H9 (cell line): ENCODE measurements around the gene SLC23A2. TPM values are rescaled to one million over a fixed set of nuclear protein-coding genes. Genes with fewer than 3 reads are reported as not detected.
A peak's percentile ranks its signal among the peaks of the same experiment; 100 is the strongest.
"Not testable (repeated sequence)": the region's sequence is repeated elsewhere in the genome, so short reads cannot be mapped to it uniquely, and the experiment has no call there.

Experiments used
- DNase-seq: peaks from one replicate; pipeline ENCODE4 v3.0.0-alpha.2; 2017
- H2AFZ ChIP-seq: one replicate; pipeline ENCODE4 v1.6.1; 2013; ENCODE audit warnings: mild to moderate bottlenecking, low read length, control low read depth, moderate library complexity
- H2AK5ac ChIP-seq: 2 replicates; pipeline ENCODE4 v1.6.1; 2013; ENCODE audit warnings: low read length, control low read depth, mixed read lengths; ENCODE audit not compliant: insufficient read length
- H2BK120ac ChIP-seq: one replicate; pipeline ENCODE4 v1.6.1; 2013; ENCODE audit warnings: low read depth, mild to moderate bottlenecking, low read length, control low read depth, inconsistent platforms; ENCODE audit not compliant: poor library complexity, severe bottlenecking
- H2BK12ac ChIP-seq: 2 replicates; pipeline ENCODE4 v1.6.1; 2013; ENCODE audit warnings: low read length, control low read depth, mixed read lengths, low read depth; ENCODE audit not compliant: insufficient read length
- H2BK15ac ChIP-seq: 2 replicates; pipeline ENCODE4 v1.6.1; 2013; ENCODE audit warnings: low read depth, low read length, control low read depth
- H2BK20ac ChIP-seq: one replicate; pipeline ENCODE4 v1.6.1; 2013; ENCODE audit warnings: low read depth, mild to moderate bottlenecking, low read length, control low read depth, inconsistent platforms; ENCODE audit not compliant: poor library complexity, severe bottlenecking
- H2BK5ac ChIP-seq: 2 replicates; pipeline ENCODE4 v1.6.1; 2013; ENCODE audit warnings: low read length, control low read depth, mixed read lengths; ENCODE audit not compliant: insufficient read length
- H3K14ac ChIP-seq: 2 replicates; pipeline ENCODE4 v1.6.1; 2013; ENCODE audit warnings: low read length, control low read depth; ENCODE audit not compliant: insufficient read depth
- H3K18ac ChIP-seq: 2 replicates; pipeline ENCODE4 v1.6.1; 2013; ENCODE audit warnings: low read depth, mild to moderate bottlenecking, mixed read lengths, low read length, control low read depth; ENCODE audit not compliant: insufficient read length
- H3K23ac ChIP-seq: 2 replicates; pipeline ENCODE4 v1.6.1; 2013; ENCODE audit warnings: low read length, control low read depth, mixed read lengths, low read depth; ENCODE audit not compliant: insufficient read length
- H3K23me2 ChIP-seq: 2 replicates; pipeline ENCODE4 v1.6.1; 2013; ENCODE audit warnings: low read depth, mild to moderate bottlenecking, mixed read lengths, low read length, control low read depth; ENCODE audit not compliant: insufficient read length, poor library complexity, severe bottlenecking
- H3K27ac ChIP-seq: 2 replicates; pipeline ENCODE4 v1.5.1; 2013; ENCODE audit warnings: low read length, control low read depth, mixed read lengths, low read depth; ENCODE audit not compliant: insufficient read length
- H3K27me3 ChIP-seq: 2 replicates; pipeline ENCODE4 v1.6.1; 2013; ENCODE audit warnings: low read length, control low read depth, inconsistent platforms; ENCODE audit not compliant: insufficient read depth
- H3K4ac ChIP-seq: 2 replicates; pipeline ENCODE4 v1.6.1; 2013; ENCODE audit warnings: low read depth, mild to moderate bottlenecking, control low read depth, inconsistent platforms, low read length, moderate library complexity
- H3K4me1 ChIP-seq: 2 replicates; pipeline ENCODE4 v1.6.1; 2013; ENCODE audit warnings: low read length, control low read depth, inconsistent platforms; ENCODE audit not compliant: insufficient read depth
- H3K4me2 ChIP-seq: 2 replicates; pipeline ENCODE4 v1.6.1; 2013; ENCODE audit warnings: low read length, control low read depth, mixed read lengths; ENCODE audit not compliant: insufficient read length, insufficient read depth
- H3K56ac ChIP-seq: 2 replicates; pipeline ENCODE4 v1.6.1; 2013; ENCODE audit warnings: low read depth, mild to moderate bottlenecking, mixed read lengths, low read length, control low read depth; ENCODE audit not compliant: insufficient read length
- H3K79me1 ChIP-seq: 2 replicates; pipeline ENCODE4 v1.6.1; 2013; ENCODE audit warnings: low read depth, mild to moderate bottlenecking, moderate library complexity, low read length, control low read depth, inconsistent platforms; ENCODE audit not compliant: insufficient read depth, poor library complexity, severe bottlenecking
- H3K79me2 ChIP-seq: 2 replicates; pipeline ENCODE4 v1.6.1; 2013; ENCODE audit warnings: low read length, control low read depth, inconsistent platforms; ENCODE audit not compliant: insufficient read depth
- H3K9ac ChIP-seq: 2 replicates; pipeline ENCODE4 v1.6.1; 2013; ENCODE audit warnings: low read length, control low read depth, mixed read lengths; ENCODE audit not compliant: insufficient read length; ENCODE audit errors: extremely low read depth
- H3K9me3 ChIP-seq: one replicate; pipeline ENCODE4 v1.6.1; 2013; ENCODE audit warnings: low read depth, low read length, inconsistent platforms; ENCODE audit not compliant: control insufficient read depth
- H3T11ph ChIP-seq: one replicate; pipeline ENCODE4 v1.6.1; 2013; ENCODE audit warnings: mild to moderate bottlenecking, low read length, control low read depth, inconsistent platforms
- H4K20me1 ChIP-seq: one replicate; pipeline ENCODE4 v1.6.1; 2013; ENCODE audit not compliant: control insufficient read depth, insufficient read length, insufficient read depth
- H4K5ac ChIP-seq: 2 replicates; pipeline ENCODE4 v1.6.1; 2013; ENCODE audit warnings: low read depth, mild to moderate bottlenecking, mixed read lengths, low read length, control low read depth; ENCODE audit not compliant: insufficient read length
- H4K8ac ChIP-seq: replicated peaks from 2 replicates; pipeline ENCODE4 v1.6.1; 2013; ENCODE audit warnings: low read length, control low read depth, mixed read lengths, low read depth; ENCODE audit not compliant: insufficient read length
- H4K91ac ChIP-seq: 2 replicates; pipeline ENCODE4 v1.6.1; 2013; ENCODE audit warnings: low read depth, mild to moderate bottlenecking, moderate library complexity, mixed read lengths, low read length, control low read depth; ENCODE audit not compliant: insufficient read length
- H3K27ac Mint-ChIP-seq, 3 experiments: 2 replicates in 2 of 3; 3 replicates in 1 of 3; pipeline ENCODE4 v1.8.0; 2020 to 2021; ENCODE audit warnings: mixed read lengths in 3 of 3, mild to moderate bottlenecking in 1 of 3, moderate library complexity in 1 of 3
- H3K27me3 Mint-ChIP-seq: 2 replicates; pipeline ENCODE4 v1.8.0; 2021; ENCODE audit warnings: low read depth, mild to moderate bottlenecking, moderate library complexity, mixed read lengths
- H3K36me3 Mint-ChIP-seq, 3 experiments: 2 replicates in 2 of 3; 3 replicates in 1 of 3; pipeline ENCODE4 v1.8.0; 2020 to 2021; ENCODE audit warnings: low read depth in 3 of 3, mixed read lengths in 3 of 3; ENCODE audit not compliant: insufficient read depth in 1 of 3
- H3K4me1 Mint-ChIP-seq, 2 experiments: 2 replicates each; pipeline ENCODE4 v1.8.0; 2020; ENCODE audit warnings: mixed read lengths in 2 of 2
- H3K4me3 Mint-ChIP-seq, 2 experiments: 2 replicates in 1 of 2; 3 replicates in 1 of 2; pipeline ENCODE4 v1.8.0; 2020 to 2021; ENCODE audit warnings: mild to moderate bottlenecking in 2 of 2, mixed read lengths in 2 of 2, moderate library complexity in 1 of 2
- H3K9me3 Mint-ChIP-seq, 2 experiments: 2 replicates in 1 of 2; 3 replicates in 1 of 2; pipeline ENCODE4 v1.8.0; 2020; ENCODE audit warnings: mild to moderate bottlenecking in 2 of 2, mixed read lengths in 2 of 2, moderate library complexity in 1 of 2
- CTCF ChIP-seq: fragments of 200-600 bp; sonication (generic); conservative IDR thresholded peaks from 3 replicates; pipeline ENCODE4 v1.8.0; 2021; ENCODE audit warnings: antibody characterized with exemption, mild to moderate bottlenecking
- WGBS: extraction: QIAGEN DNeasy Blood & Tissue Kit; methylation state at CpG from one replicate; pipeline ENCODE4 v1.1.7; 2013; ENCODE audit warnings: missing lambda C conversion rate, low lambda C conversion rate, mixed read lengths; ENCODE audit not compliant: insufficient read length; ENCODE audit errors: extremely low coverage; 5-methylcytosine and 5-hydroxymethylcytosine counted together
- total RNA-seq: library from RNA; stranded (reverse); gene quantifications from 2 replicates; pipeline ENCODE4 v1.2.1, GENCODE V29; 2021

SLC23A2 gene
- total RNA-seq, 1 experiment from 2014 or later = 16.5 TPM

DNA sequence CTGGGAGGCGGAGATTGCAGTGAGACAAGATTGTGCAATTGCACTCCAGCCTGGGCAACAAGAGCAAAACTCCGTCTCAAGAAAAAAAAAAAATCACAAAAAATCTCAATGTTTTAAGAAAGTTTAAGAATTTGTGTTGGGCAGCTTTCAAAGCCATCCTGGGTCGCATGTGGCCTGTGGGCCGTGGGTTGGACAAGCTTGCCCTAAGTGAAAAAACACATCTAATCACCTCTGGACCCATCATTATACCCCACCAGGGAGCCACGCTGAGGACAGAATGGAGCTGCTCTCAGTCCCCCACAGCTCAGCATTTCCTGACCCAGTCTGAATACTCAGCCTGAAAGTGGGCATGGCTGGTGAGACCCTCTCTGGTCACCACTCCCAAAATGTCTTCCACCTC lies 150.3 kb downstream of the SLC23A2 start:
- no peak overlapping the region for H2BK120ac ChIP-seq
- no peaks in the 10 kb centered on the region for H3K23me2 ChIP-seq
- H3T11ph ChIP-seq = no peak overlapping the region
- Mint-ChIP-seq H3K27ac (peak overlapping the region in 1 of 3 experiments; percentile 61; a peak in 2 of 7 replicates), H3K27me3 (no peaks in the 10 kb centered on the region; the same call in 1 of the 2 replicates), H3K36me3 (peaks cover 0 to 2% (median 1%) of the 10 kb centered on the region in 3 experiments; a peak in 4 of 7 replicates), H3K4me1 (no peaks in the 10 kb centered on the region), H3K9me3 (no peaks in the 10 kb centered on the region), H3K4me3 (no peak overlapping the region)
- no peak overlapping the region for H3K4me2 ChIP-seq
- H3K18ac ChIP-seq = no peak overlapping the region
- H3K14ac ChIP-seq = no peak overlapping the region
- no peak overlapping the region for H2BK5ac ChIP-seq
- TF ChIP-seq CTCF = no peak
- no peak overlapping the region for H2BK12ac ChIP-seq
- H3K56ac ChIP-seq = no peak overlapping the region
- no peaks in the 10 kb centered on the region for H3K79me2 ChIP-seq
- H2AFZ ChIP-seq = no peak overlapping the region
- H4K91ac ChIP-seq = no peak overlapping the region
- no peaks in the 10 kb centered on the region for H3K9me3 ChIP-seq
- H3K27me3 ChIP-seq = no peaks in the 10 kb centered on the region
- no peaks in the 10 kb centered on the region for H4K20me1 ChIP-seq
- no peak overlapping the region for H3K4ac ChIP-seq
- no peak overlapping the region for H3K9ac ChIP-seq
- H2BK20ac ChIP-seq = no peak overlapping the region
- H4K8ac ChIP-seq = no peak overlapping the region
- H3K27ac ChIP-seq = no peak overlapping the region
- no CpG with 5 or more reads among the region's 5 CpGs for WGBS
- no peaks in the 10 kb centered on the region for H3K4me1 ChIP-seq
- H2BK15ac ChIP-seq = no peak overlapping the region
- no peak for DNase-seq
- H3K23ac ChIP-seq = no peak overlapping the region
- no peak overlapping the region for H4K5ac ChIP-seq
- H2AK5ac ChIP-seq = no peak overlapping the region
- H3K79me1 ChIP-seq = no peaks in the 10 kb centered on the region

- not testable (repeated sequence) for H3K23ac ChIP-seq, H3K18ac ChIP-seq, H3K9ac ChIP-seq, H2BK12ac ChIP-seq, H3K27ac Mint-ChIP-seq, H3K27ac ChIP-seq, H3K23me2 ChIP-seq, H3K56ac ChIP-seq, H2BK20ac ChIP-seq, H3K4me3 Mint-ChIP-seq, H3K4me1 Mint-ChIP-seq, H3K9me3 ChIP-seq, H3K27me3 Mint-ChIP-seq, H3K4me2 ChIP-seq, H3K9me3 Mint-ChIP-seq, H3K79me1 ChIP-seq, H2AK5ac ChIP-seq, H3K4me1 ChIP-seq, H3K36me3 Mint-ChIP-seq, H3K79me2 ChIP-seq, H3K14ac ChIP-seq, H3K4ac ChIP-seq, H2AFZ ChIP-seq, H2BK5ac ChIP-seq, H4K5ac ChIP-seq, H2BK15ac ChIP-seq, H2BK120ac ChIP-seq, H4K91ac ChIP-seq, H3T11ph ChIP-seq, DNase-seq, H4K8ac ChIP-seq, H4K20me1 ChIP-seq, H3K27me3 ChIP-seq
- no CpG with 5 or more reads among the region's 3 CpGs for WGBS
These were observed 152.5 kb downstream of the SLC23A2 start for GRCh38 chr20:4848829-4849228.
